HL-60/S4 treated with phorbol 12-myristate 13-acetate at 8.2 ng/mL for 4 days and 3 days (cell line): ENCODE results near the gene DFFA.
"Not testable (repeated sequence)": the region's sequence is repeated elsewhere in the genome, so short reads cannot be mapped to it uniquely, and the experiment has no call there.

Experiments used
- in situ Hi-C: fragments of 300-500 bp; cut with MboI; formaldehyde crosslinking; loops from 2 replicates; pipeline ENCODE4 v1.15.0; 2022; ENCODE audit warnings: low sequenced_read_pairs

DFFA gene

DNA sequence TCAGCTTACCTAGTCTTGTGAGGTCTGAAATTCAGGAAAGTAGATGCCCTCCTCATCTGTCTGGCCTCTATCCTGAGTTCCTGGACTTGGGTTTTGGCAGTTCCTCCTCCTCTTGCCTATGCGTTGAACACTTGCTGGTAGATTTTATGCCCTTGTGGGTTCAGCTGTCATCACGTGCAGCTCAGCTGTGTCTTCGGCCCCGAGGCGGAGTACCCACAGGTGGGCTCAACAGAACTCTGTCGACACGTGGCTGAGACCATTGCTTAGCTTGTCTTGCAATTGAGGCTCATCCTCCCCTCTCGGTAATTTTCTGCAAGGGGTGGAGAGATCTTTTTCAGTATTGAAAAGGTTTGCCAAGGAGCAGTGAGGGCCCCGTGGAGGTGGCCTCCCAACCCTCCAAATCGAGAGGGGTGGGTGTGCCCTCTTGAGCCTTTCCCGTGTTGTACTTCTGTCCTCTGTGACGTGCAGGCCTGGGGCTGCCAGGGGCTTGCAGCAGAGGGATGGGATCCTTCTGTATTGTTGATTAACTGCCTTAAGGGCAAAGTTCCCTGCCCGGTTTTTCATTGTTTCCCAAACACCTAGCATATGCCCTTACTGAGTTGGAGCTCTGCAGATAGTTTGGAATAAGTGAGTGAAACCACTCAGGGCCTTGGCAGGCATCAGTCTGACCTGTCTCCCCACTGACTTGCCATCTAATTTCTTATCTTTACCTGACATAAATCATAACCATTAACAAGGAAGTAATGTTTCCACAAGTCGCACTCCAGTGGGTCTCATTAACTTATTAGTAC, 39.2 kb downstream of the DFFA start:
- in situ Hi-C loops = no loop called here

DNA sequence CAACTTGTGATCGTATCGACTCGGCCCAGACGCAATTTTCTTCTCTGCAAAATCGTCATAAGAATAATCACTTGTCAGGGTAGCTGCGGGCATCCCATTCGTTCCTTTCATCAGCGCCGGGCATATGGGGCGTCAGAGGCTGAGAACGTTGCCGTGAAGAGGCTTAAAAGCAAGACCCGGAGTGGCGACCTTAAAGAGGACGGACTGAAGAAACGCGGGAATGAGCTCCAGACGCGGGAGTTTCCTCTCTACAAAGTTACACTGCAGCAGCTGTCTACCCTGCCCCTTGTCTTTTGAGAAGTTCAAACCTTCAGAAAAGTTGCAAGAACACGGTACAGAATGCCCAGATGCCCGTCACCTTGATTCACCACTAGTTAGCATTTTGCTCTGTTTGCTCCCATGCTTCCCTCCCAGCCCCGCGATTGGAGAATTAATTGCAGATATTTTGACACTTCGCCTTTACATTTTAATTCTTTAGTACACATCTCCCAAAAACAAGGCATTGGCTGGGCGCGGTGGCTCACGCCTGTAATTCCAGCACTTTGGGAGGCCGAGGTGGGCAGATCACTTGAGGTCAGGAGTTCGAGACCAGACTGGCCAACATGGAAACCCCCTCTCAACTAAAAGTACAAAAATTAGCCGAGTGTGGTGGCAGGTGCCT, 41.1 kb downstream of the DFFA start:
- in situ Hi-C loops = no loop called here

DNA sequence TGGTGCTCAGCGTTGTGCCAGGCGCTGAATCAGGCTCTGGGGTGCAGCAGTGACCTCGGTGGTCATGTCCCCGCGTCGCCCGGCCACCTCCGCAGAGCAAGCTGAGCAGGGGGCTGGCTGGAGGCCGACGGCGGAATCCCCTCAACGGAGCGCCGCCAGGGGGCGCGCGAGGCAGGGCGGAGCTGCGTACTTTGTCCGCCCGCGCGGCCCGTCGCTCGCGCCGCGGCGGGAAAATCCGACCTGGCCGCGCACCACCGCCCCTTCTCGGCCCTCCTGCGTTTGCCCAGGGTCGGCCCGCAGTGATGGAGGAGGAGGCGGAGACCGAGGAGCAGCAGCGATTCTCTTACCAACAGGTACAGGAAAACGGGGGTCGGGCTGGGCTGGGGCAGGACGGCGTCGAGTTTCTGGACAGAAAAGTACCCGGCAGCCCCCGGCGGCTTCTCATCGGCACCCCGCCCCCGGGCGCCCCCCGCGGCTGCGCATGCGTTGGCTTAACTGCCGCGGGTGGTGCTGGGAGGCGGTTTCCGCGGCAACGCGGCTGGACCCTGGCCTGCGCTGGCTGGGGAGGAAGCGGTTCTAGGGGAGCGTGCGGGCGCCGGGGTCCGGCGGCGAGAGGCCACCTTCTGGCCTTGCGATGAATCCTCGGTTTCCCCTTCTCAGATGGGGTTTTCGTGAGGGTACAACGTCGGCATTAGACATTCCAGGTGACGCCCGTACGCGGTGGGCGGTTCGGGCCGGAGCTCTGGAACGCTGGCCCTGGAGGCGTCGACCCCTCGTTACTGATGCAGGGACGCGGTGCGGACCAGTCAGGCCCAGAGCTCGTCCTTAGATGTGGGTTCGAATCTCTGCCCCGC, 41.9 kb downstream of the DFFA start, which contains the start of gene CENPS:
Gene CENPS, plus strand, starts transcription at position 218 of the 854 bp plus-strand sequence. Its CDS starts 85 bp downstream, at position 303.
- in situ Hi-C loops = no loop called here

- in situ Hi-C loops = no loop called here
Observed at GRCh38 chr1:10429868-10430215, 42.5 kb downstream of the DFFA start.

- in situ Hi-C loops = no loop called here
Observed at GRCh38 chr1:10428984-10429383, 43.3 kb downstream of the DFFA start.

GRCh38 chr1:10426535-10426848, 45.8 kb downstream of the DFFA start:
- in situ Hi-C loops = not testable (repeated sequence)

DNA sequence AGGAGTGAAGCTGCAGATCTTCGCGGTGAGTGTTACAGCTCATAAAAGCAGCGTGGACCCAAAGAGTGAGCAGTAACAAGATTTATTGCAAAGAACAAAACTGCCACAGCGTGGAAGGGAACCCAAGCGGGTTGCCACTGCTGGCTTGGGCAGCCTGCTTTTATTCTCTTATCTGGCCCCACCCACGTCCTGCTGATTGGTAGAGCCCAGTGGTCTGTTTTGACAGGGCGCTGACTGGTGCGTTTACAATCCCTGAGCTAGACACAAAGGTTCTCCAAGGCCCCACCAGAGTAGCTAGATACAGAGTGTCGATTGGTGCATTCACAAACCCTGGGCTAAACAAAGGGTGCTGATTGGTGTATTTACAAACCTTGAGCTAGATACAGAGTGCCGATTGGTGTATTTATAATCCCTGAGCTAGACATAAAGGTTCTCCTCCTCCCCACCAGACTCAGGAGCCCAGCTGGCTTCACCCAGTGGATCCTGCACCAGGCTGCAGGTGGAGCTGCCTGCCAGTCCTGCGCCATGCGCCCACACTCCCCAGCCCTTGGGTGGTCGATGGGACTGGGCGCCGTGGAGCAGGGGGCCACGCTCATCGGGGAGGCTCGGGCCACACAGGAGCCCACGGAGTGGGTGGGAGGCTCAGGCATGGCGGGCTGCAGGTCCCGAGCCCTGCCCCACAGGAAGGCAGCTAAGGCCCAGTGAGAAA, 46.3 kb downstream of the DFFA start:
- in situ Hi-C loops = not testable (repeated sequence)

DNA sequence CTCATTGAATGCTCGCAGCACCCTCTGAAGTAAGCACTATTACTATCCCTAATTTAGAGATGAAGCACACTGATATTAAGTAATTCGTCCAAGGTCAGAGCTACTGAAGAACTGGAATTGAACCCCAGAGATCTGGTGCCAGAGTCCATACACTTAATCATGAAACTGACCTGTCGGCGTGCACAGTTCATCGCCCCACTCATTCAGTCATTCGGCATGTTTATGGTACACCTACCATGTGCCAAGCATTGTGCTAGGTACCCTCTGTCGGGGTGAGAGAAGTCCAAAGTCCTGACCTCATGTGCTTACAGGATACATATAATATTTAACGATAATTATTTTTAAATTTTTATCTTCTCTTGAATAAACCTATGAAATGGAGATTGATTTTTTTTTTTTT, 47.7 kb downstream of the DFFA start:
- in situ Hi-C loops = no loop called here

GRCh38 chr1:10424034-10424433, 48.3 kb downstream of the DFFA start:
- in situ Hi-C loops = no loop called here

- in situ Hi-C loops = no loop called here
Observed at GRCh38 chr1:10421637-10422036, 50.7 kb downstream of the DFFA start.

GRCh38 chr1:10419351-10419750, 53.0 kb downstream of the DFFA start:
- in situ Hi-C loops = no loop called here

DNA sequence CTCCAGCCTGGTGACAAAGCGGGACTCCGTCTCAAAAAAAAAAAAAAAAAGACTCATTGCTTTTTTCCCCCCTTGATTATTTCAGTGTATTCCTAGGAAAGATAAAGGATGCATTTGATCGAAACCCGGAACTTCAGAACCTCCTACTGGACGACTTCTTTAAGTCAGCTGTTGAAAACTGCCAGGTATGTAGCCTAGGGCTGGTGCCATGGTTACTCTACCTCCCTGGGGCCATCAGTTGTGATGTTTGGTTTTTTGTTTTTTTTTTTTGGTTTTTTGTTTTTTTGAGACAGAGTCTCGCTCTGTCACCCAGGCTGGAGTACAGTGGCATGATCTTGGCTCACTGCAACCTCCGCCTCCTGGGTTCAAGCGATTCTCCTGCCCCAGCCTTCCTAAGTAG, 53.6 kb downstream of the DFFA start:
- in situ Hi-C loops = not testable (repeated sequence)

GRCh38 chr1:10415967-10416366, 56.4 kb downstream of the DFFA start:
- in situ Hi-C loops = not testable (repeated sequence)

- in situ Hi-C loops = no loop called here
Observed at GRCh38 chr1:10415211-10415930, 57.0 kb downstream of the DFFA start.

DNA sequence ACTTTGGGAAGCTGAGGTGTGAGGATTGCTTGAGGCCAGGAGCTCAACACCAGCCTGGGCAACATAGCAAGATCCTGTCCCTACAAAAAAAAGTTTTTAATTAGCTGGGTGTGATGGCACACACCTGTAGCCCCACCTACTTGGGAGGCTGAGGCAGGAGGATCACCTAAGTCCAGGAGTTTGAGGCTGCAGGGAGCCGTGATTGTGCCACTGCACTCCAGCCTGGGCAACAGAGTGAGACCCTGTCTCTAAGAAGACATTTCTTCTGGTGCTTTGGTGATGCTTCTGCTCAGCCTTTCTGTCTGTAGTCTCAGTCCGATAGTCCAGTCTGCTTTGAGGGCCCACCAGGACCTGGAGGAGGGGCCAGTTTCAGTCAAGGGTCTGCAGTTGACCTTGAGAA, 65.1 kb downstream of the DFFA start:
- in situ Hi-C loops = no loop called here
